Measurements from ENCODE around the gene TANGO6.
"Not testable (repeated sequence)": the region's sequence is repeated elsewhere in the genome, so short reads cannot be mapped to it uniquely, and the experiment has no call there.

Gene TANGO6

DNA sequence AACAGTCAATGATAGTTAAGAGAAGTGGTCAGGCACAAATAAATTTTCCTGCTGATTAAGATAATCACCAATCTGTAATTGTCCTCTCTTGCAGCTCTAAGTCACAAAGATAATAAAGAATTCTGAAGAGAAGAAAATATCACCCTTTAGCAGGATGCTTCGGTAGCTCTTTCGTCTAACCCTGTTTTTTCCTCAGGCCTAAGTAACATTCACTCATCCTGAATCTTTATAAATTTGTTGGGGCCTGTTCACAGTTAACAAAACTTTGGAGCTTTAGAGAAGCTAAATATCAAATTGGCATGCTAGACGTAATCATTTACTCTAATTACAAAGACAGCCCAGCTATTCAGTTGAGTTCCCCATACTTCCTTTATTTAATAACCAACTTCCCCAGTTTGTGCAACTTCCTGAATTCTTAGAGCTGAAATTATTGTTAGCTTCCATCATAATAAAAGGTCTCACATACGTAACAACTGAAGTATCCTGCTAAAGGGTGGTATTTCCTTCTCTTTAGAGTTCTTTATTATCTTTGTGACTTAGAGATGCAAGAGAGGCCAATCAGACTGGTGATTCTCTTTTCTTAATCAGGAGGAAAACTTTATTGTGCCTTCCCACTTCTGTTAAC is 118.6 kb downstream of the TANGO6 start:
- DNase-seq (ENCODE audit: low read depth, low spot score) = no peak

DNA sequence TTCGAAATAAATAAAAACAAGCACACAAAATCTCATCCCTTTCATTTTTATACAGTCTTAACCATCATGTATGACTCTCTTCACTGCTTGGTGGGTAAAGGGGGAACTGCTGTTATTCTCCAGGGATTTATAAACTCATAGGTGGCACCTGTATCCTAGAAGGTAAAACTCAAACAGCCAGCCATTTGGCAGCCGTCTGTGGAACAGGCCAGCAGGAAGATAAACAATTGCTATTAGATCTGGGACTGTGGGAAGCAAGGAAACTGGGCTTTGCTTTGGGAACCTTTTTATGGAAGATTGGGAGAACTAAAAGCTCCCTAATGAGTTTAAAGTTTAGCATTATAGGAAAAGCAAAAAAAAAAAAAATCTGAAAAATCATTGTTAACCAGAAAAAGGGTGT is 126.0 kb downstream of the TANGO6 start:
- no peak for DNase-seq (ENCODE audit: low read depth, low spot score)

DNA sequence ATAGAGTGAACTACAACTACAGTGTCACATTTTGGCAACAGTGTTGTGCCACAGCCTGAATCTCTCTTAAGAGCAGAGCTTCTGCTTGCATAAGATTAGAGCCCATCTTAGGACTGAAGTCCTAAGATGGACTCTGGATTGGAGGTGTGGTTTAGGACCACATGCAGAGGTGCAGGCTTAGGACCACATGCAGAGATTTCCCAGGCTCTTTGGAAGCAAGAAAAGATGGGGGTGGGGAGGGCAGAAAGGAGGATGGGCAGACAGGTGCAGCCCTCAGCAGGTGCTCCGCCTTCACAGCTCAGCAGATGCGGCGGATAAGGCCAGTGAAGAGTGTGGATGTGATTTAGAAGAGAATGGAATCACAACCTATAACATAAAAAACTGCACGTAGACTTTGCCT is 128.7 kb downstream of the TANGO6 start:
- no peak for DNase-seq (ENCODE audit: low read depth, low spot score)

DNA sequence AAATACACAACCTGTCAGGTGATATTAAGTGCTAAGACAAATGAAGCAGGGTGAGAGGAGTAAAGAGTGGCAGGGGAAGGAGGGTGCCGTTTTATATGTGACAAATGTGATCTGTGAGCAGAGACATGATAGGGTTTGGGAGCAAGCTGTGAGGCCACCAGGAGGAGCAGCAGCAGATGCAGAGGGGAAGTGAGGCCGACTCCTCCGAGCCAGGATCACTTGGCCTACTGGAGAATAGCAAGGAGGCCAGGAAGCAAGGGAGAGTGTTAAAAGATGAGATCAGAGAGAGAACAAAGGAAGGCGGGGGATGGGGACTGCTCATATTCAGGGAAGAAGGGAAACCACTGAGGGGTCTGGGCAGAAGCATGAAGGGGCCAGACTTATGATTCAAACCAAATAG is 129.4 kb downstream of the TANGO6 start:
- DNase-seq (ENCODE audit: low read depth, low spot score) = no peak

DNA sequence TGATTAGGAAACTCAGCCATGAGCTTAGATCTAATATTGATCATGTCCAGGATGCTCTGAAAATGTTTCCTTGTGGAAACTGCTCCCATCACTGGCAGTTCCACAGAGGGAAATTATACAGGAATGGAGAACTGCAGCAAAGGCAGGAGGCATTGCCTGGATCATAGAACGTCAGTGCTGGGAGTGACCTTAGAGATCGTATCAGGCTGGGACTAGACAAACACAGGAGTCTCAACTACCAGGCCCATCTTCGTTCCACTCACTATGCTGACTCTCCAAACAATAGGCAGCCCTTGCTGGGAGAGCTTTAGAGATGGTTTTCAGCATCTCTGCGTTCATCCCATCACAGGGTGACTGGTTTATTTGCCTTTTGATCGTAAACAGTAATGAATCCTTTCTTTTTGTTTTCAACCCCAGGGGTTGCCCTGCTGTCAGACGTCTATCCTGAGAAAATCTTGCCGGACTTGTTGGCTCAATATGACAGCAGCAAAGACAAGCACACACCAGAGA is 130.3 kb downstream of the TANGO6 start:
- no peak for DNase-seq (ENCODE audit: low read depth, low spot score)

DNA sequence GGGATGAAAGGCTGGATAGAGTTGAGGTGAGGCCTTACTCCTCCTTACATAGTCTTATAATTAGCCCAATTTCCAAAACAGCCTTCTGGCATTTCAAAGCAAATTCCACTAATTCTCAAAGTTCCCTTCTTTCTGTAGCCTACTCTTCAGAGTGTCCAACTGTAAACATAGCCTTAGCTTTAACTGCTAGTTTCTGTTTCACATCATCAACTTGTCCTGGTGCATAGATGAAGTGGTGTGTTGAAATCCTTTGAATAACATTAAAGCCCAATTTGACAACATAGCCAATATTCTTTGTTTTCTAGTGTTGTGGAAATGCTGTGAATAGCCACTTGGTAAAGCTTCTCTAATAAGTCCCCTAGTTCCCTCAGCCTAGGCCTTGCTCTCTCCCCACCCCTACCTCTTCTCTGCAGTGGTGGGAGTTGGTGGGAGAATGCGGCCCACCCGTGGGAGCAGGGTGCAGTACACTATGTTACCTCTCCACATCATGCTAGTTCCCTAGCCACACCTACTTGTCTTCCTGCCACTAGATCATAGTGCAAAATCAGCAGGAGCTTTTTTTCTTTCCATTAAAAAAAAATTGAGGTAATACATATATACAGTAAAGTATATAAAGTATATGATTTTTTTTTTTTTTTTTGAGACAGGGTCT is 135.1 kb downstream of the TANGO6 start:
- DNase-seq (ENCODE audit: low read depth, low spot score) = no peak

DNA sequence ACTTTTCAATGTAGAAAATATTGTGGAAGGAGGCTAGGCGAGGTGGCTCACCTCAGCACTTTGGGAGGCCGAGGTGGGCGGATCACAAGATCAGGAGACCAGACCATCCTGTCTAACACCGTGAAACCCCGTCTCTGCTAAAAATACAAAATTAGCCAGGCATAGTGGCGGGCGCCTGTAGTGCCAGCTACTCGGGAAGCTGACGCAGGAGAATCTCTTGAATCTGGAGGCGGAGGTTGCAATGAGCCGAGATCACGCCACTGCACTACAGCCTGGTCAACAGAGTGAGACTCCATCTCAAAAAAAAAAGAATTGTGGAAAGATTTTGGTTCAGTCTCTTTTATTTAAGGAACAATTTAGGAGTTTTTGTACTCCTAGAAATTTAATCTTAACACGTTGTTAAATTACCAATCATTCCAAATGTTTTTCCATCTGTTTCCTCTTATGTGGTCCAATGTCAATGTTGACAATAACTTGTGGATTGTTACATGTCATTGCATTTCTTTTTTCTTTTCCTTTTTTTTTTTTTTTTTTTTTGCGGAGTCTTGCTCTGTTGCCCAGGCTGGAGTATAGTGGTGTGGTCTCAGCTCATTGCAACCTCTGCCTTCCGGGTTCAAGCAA is 137.5 kb downstream of the TANGO6 start:
- DNase-seq (ENCODE audit: low read depth, low spot score) = no peak

DNA sequence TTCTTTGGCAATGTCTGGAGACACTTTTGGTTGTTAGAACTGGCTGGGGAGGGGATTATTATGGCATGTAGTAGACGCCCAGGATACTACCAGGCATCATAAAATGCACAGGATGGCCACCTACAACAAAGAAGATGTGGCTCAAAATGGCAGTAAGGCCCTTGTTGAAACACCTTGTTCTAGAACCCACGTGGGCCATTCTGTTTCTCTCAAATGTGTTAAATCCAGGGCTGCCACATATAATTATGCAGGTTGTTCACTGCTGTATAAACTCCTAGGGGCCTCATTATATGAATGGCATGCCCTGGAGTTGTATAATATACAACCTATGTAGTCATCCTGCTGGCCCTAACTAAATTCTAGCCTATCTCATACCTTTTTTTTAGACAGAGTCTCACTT is 138.6 kb downstream of the TANGO6 start:
- DNase-seq (ENCODE audit: low read depth, low spot score) = no peak

DNA sequence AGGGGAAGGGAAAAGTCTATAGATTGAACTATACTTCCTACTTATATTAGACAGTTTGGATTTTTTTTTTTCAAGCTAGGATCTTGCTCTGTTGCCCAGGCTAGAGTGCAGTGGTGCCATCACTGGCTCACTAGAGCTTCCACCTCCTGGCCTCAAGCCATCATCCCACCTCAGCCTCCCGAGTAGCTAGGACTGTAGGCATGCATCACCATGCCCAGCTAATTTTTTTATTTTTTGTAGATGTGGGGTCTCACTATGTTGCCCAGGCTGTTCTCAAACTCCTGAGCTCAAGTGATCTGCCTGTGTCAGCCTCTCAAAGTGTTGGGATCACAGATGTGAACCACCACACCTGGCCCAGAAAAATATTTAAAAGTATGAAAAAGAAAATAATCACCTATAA is 141.1 kb downstream of the TANGO6 start:
- DNase-seq (ENCODE audit: low read depth, low spot score) = no peak

DNA sequence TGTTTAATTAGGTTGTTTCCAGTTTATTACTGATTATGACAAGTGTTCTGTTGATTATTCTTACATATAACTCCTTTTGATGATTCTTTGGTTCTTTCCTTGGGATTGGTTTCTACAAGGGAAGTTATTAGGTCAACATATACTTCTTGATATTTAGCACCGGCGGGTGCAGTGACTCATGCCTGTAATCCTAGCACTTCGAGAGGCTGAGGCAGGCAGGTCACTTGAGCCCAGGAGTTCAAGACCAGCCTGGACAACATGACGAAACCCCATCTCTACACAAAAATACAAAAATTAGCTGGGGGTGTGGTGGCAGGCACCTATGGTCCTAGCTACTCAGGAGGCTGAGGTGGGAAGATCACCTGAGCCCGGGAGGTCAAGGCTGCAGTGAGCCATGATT is 141.9 kb downstream of the TANGO6 start:
- no peak for DNase-seq (ENCODE audit: low read depth, low spot score)

DNA sequence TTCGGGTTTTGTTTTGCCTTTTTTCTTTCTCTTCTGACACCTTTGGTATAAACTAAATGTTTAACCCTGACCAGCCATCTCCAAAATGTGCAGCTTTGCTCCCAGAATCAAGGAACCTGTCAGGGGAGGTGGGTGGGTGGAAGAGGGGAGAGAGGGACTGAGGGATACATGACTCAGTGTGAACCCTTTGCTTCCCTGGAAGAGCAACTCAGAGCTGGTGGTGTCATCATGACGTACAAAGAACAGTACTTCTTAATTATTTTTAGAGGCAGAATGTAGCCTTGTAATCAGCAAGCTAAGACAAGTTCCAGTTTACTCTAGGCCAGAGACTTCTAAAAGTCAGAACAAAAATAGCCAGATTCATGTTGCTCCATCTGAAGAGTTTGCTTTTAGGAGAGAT is 142.5 kb downstream of the TANGO6 start:
- no peak for DNase-seq (ENCODE audit: low read depth, low spot score)

DNA sequence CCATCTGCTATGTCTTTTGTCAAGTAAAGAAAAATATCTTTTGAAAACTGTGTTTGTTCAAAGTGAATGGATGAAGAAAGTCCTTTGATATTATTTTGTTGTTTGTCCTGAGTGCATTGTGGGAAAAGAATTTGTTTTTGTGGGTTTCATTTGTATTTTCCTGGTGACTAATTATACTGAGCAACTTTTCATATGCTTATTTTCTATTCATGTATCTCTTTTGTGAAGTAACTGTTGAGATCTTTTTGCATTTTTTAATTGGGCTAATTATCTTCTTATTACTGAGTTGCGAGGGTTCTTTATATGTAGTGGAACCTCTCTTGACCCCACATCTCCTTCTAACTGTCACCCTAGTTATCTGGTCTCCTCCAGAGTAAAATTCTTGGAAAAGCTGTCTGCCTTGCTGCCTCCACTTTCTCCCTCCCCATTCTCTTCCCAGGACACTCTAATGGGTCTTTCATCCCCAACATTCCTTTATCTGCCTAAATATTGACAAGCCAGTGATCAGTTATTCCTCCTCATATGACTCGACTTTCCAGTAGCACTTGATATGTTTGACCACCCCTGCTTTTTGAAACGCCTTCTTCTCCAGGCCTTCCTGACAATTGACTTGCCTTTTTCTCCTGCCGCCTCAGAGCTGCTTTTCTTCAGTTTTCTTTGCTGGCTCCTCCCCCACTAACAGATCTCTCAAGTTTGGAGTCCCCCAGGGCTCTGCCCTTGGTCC is 144.6 kb downstream of the TANGO6 start:
- no peak for DNase-seq (ENCODE audit: low read depth, low spot score)

DNA sequence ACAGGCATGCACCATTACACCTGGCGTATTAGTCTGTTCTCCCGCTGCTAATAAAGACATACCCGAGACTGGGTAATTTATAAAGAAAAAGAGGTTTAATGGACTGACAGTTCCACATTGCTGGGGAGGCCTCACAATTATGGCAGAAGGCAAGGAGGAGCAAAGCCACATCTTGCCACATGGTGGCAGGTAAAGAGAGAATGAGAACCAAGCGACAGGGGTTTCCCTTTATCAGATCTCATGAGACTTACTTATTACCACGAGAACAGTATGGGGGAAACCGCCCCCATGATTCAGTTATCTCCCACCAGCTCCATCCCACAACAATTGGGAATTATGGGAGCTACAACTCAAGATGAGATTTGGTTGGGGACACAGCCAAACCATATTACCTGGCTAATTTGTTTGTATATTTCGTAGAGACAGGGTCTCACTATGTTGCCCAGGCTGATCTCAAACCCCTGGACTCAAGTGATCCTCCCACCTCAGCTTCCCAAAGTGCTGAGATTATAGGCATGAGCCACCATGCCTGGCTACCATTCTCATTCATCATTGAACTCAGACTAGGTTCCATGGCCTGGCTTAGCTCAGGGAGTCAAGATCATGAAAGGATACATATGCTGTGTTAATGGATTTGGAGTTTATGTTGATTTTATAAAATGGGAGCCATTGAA is 147.0 kb downstream of the TANGO6 start:
- not testable (repeated sequence) for DNase-seq (ENCODE audit: low read depth, low spot score)

DNA sequence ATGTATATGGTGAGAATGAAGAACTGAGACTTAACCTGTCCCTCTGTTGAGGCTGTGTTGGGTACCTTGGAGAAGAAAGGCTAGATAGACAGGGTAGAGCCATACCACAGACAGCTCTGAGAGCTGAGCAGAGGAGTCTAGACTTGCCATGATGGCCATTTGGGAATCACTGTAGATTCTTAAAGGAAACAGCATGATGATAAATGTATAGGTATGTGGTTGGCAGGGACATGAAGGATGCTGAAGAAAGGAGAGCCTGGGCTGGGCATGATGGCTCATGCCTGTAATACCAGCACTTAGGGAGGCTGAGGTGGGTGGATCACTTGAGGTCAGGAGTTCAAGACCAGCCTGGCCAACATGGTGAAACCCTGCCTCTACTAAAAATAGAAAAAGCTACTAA is 147.7 kb downstream of the TANGO6 start:
- DNase-seq (ENCODE audit: low read depth, low spot score) = no peak

DNA sequence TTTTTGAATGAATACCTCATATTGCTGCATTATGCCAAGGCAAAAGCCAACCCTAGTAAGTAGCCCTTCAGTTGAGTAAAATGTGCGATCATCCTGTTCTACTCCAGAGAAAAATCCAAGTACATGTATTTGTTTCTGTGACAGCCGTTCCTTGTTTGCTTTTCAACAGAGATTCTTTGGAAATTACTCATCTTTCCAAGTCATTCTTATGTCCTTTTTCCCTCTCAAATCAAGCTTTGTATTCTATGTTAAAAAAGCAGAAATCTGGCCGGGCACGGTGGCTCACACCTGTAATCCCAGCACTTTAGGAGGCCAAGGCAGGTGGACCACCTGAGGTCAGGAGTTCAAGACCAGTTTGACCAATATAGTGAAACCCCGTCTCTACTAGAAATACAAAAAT is 149.2 kb downstream of the TANGO6 start:
- DNase-seq (ENCODE audit: low read depth, low spot score) = no peak

DNA sequence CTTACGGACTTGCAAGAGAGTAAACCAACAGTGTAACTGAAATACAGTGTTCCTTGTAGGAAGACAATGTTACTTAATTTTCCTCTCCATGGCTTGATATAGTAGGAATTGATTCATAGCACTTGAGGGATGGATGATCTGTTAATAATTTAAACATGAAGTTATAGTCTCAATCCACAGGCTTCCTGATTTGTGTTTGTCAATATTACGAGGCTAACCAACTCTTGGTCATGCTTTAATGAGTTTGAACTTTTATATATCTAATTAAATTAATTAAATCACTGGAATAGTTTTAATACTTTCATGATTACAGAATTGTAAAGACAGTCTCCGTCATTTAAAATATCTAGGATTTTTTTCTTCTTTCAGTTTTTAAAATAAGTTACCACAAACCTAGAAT is 150.1 kb downstream of the TANGO6 start:
- DNase-seq (ENCODE audit: low read depth, low spot score) = no peak

DNA sequence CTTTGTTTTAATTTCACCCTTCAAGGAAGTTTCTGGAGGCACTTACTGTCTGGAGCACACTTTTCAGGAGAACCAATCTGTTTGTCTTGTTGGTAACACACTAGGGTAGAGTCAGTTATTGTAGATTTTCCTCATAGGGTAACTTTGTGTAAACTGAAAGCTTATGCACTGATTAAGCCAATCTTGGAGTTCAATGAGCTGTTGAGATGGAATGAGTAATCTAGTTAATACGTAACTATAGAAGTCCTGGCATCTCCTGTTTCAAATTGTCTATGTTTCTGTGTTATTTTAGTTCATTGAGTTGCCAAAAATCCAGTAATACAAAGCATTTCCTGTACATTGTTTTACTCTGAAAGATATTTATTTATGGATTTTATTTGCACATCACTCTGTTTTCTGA is 150.6 kb downstream of the TANGO6 start:
- DNase-seq (ENCODE audit: low read depth, low spot score) = no peak

DNA sequence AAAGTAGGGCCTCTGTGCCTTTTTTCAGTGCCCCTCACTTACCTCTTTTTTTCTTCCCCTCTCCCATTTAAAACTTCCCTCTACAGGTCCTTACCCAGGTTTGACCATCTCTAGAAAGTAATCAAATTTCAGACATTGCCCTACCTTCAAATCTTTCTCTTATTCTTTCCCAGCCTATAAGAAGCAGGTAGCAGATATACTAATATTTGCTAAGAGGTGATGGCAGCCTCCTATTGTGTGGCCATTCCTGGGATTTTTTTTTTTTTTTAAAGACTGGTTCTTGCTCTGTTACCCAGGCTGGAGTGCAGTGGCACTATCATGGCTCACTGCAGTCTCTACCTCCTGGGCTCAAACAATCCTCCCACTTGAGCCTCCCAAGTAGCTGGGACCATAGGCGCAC is 151.0 kb downstream of the TANGO6 start:
- DNase-seq (ENCODE audit: low read depth, low spot score) = no peak

DNA sequence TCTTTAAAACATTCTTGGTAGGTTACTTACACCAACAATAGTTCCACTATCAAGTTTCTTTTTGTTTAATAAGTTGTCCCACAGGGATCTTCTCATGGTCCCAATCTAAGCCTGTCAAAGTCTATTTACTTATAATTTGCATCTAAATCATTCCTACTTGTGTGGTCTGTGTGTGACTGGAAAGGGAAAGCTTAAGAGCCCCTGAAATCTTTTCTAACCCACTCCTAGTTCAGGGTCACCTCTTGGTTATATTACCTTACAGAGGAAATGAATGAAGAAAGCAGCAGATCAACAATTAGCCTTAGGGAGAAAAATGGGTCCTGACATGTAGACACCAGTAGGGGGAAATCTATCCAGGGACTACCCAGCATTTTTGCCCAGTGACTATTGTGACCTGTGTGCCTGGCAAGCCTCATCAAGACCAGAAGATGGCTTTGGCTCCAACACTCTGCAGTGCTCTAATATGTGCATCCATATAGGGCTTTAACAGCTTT is 151.7 kb downstream of the TANGO6 start:
- no peak for DNase-seq (ENCODE audit: low read depth, low spot score)

DNA sequence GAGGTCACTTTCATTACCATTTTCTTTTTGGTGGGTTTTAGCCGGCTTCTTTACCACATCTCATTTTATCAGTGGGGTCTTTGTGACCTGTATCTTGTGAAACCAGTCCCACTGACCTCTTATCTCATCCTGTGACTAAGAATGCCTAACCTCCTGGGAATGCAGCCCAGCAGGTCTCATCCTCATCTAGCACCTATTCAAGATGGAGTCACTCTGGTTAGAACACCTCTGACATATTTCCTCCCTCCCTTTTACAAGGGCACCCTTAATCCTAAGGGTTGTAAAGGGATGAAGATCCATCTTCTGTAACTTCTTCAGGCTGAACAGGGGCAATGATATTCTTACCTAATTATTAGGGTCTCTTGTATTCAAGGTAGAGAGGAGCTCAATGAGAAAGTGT is 154.2 kb downstream of the TANGO6 start:
- no peak for DNase-seq (ENCODE audit: low read depth, low spot score)

DNA sequence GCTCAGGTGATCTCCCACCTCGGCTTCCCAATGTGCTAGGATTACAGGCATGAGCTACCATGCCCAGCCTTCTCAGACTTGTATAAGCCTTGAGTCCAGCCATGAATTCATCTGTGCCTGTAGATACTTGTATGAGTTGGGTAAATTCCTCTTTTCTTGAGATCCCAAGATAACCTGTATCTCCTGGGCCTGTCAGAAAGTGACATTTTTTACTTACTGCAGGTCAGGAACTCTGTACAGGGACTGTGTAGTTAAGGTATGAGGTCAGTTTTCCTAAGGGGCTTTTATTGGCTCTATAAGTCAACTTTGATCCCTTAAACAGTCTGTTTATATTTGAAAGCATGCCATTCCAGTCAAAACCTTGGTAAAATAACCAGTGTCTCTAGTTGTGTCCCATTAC is 155.8 kb downstream of the TANGO6 start:
- DNase-seq (ENCODE audit: low read depth, low spot score) = no peak

DNA sequence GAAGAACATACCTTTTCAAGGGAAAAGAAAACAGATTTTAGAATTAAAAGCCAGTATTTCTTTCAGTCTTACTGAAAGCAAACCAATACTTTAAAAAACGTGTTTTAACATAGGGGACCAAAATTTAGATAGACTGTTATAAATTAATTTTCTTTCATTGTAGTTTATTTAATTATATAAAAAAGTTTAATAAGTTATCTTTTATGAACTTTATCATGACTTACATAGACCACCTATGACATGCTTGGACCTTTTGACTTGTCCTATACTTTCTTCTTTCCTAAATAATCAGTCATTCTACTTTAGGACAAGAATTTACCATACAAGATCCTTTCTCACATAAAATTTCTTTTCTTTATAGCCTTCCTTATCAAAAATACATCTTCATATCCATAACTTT is 160.2 kb downstream of the TANGO6 start:
- no peak for DNase-seq (ENCODE audit: low read depth, low spot score)

Data from activated naive CD8-positive, alpha-beta T cell treated with anti-CD3 and anti-CD28 coated beads, Interleukin-2, amount 50 U/mL, for 16 hours (primary cell).